ENCODE measurements around the gene FILIP1L.

The FILIP1L gene

DNA sequence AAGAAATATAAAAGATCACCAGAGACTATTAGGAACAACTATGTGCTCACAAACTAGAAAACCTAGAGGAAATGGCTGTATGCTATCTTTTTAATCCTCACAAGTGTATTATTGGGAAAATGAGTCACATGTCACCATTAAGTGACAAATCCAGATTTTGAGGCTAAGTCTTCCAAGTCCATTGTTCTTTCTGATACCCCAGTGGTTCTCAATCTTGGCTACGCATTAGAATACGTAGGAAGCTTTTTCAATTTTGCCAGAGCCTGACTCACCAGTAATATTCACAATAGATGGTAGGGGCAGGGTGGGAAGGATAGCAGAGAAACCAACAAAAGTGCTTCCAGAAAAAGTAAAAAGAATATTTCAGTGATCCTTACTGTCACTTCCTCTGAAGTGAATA is 117.0 kb downstream of the FILIP1L start:
- no peak for TF ChIP-seq POLR2AphosphoS5 (IDR thresholded peaks at IDR 0.05; ENCODE audit: low read depth, low read length)
- no peak for TF ChIP-seq SIN3A (IDR thresholded peaks at IDR 0.05; ENCODE audit: borderline replicate concordance, insufficient read depth, low read length)
- no peak for TF ChIP-seq TAF1 (IDR thresholded peaks at IDR 0.05; ENCODE audit: borderline replicate concordance, insufficient read depth, low read length)
- TF ChIP-seq, protein P1, sequence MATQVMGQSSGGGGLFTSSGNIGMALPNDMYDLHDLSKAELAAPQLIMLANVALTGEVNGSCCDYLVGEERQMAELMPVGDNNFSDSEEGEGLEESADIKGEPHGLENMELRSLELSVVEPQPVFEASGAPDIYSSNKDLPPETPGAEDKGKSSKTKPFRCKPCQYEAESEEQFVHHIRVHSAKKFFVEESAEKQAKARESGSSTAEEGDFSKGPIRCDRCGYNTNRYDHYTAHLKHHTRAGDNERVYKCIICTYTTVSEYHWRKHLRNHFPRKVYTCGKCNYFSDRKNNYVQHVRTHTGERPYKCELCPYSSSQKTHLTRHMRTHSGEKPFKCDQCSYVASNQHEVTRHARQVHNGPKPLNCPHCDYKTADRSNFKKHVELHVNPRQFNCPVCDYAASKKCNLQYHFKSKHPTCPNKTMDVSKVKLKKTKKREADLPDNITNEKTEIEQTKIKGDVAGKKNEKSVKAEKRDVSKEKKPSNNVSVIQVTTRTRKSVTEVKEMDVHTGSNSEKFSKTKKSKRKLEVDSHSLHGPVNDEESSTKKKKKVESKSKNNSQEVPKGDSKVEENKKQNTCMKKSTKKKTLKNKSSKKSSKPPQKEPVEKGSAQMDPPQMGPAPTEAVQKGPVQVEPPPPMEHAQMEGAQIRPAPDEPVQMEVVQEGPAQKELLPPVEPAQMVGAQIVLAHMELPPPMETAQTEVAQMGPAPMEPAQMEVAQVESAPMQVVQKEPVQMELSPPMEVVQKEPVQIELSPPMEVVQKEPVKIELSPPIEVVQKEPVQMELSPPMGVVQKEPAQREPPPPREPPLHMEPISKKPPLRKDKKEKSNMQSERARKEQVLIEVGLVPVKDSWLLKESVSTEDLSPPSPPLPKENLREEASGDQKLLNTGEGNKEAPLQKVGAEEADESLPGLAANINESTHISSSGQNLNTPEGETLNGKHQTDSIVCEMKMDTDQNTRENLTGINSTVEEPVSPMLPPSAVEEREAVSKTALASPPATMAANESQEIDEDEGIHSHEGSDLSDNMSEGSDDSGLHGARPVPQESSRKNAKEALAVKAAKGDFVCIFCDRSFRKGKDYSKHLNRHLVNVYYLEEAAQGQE (IDR thresholded peaks at IDR 0.05; ENCODE audit: insufficient read depth in 1 of 2, low read depth in 2 of 2, low read length in 2 of 2): no peak
- no peak for TF ChIP-seq FOXP2 (optimal IDR thresholded peaks at IDR 0.05; ENCODE audit: borderline replicate concordance, extremely low read depth, extremely low read length, insufficient read depth)

DNA sequence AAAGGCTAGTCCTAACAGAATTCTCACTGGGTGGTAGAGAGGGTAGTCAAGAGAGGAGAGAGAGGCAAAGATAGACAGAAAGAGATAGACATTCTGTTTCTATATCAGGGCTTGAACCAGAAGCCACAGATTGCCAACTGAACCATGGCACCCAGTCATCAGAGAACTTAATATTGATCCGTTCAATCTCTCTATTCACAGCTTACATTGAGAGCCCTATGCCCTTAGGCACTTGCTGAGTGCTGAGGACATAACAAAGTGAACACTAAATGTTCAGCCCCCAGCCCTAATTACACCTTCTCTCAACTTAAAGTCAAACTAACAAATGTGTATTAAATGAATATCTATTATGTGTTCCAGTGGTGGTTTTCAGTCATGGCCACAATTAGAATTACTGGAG is 124.1 kb downstream of the FILIP1L start:
- TF ChIP-seq, protein P1 (IDR thresholded peaks at IDR 0.05; ENCODE audit: insufficient read depth in 1 of 2, low read depth in 2 of 2, low read length in 2 of 2): no peak
- TF ChIP-seq SIN3A (IDR thresholded peaks at IDR 0.05; ENCODE audit: borderline replicate concordance, insufficient read depth, low read length): no peak
- TF ChIP-seq FOXP2 (optimal IDR thresholded peaks at IDR 0.05; ENCODE audit: borderline replicate concordance, extremely low read depth, extremely low read length, insufficient read depth): no peak
- no peak for TF ChIP-seq POLR2AphosphoS5 (IDR thresholded peaks at IDR 0.05; ENCODE audit: low read depth, low read length)
- TF ChIP-seq TAF1 (IDR thresholded peaks at IDR 0.05; ENCODE audit: borderline replicate concordance, insufficient read depth, low read length): no peak

DNA sequence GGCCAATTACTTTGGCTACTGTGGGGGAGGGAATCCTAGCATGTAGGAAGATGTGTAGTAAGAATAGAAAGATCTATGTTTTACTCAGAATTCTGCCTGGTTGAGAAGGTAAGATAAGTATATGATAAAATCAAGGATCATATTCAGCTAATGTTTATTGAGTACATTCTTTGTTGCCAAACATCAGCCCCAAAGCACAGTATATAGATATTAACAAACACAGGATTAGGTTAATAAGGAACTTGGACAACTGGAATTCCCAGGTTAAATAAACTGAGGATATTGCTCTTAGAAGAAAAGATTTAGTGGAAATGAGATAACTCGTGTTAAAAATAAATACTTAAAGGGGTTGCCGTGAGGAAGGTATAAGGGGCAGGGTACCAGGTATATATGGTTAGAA is 129.6 kb downstream of the FILIP1L start:
- no peak for TF ChIP-seq SIN3A (IDR thresholded peaks at IDR 0.05; ENCODE audit: borderline replicate concordance, insufficient read depth, low read length)
- TF ChIP-seq, protein P1 (IDR thresholded peaks at IDR 0.05; ENCODE audit: insufficient read depth in 1 of 2, low read depth in 2 of 2, low read length in 2 of 2): no peak
- TF ChIP-seq TAF1 (IDR thresholded peaks at IDR 0.05; ENCODE audit: borderline replicate concordance, insufficient read depth, low read length): no peak
- TF ChIP-seq POLR2AphosphoS5 (IDR thresholded peaks at IDR 0.05; ENCODE audit: low read depth, low read length): no peak
- no peak for TF ChIP-seq FOXP2 (optimal IDR thresholded peaks at IDR 0.05; ENCODE audit: borderline replicate concordance, extremely low read depth, extremely low read length, insufficient read depth)

DNA sequence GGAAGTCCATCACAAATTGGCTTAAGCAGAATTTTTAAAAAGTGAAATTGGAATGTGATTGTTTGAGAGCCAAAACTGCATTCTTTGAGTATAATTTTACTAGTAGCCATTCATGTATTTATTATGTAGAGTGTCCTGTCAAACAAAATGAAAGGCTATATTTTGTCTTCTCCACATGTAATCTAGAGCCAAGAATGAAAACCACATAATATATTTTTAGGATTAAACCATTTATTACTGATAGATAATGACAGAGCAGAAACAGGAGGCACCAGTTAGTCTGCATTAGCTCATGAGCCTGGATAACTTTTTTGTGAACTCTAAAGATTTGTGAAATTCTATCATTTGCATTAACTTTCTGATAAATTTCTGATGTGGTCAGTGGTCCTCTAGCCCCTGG is 130.2 kb downstream of the FILIP1L start:
- TF ChIP-seq TAF1 (IDR thresholded peaks at IDR 0.05; ENCODE audit: borderline replicate concordance, insufficient read depth, low read length) (no peak), FOXP2 (optimal IDR thresholded peaks at IDR 0.05; ENCODE audit: borderline replicate concordance, extremely low read depth, extremely low read length, insufficient read depth) (no peak), POLR2AphosphoS5 (IDR thresholded peaks at IDR 0.05; ENCODE audit: low read depth, low read length) (no peak), SIN3A (IDR thresholded peaks at IDR 0.05; ENCODE audit: borderline replicate concordance, insufficient read depth, low read length) (no peak)
- TF ChIP-seq, protein P1 (IDR thresholded peaks at IDR 0.05; ENCODE audit: insufficient read depth in 1 of 2, low read depth in 2 of 2, low read length in 2 of 2): no peak

DNA sequence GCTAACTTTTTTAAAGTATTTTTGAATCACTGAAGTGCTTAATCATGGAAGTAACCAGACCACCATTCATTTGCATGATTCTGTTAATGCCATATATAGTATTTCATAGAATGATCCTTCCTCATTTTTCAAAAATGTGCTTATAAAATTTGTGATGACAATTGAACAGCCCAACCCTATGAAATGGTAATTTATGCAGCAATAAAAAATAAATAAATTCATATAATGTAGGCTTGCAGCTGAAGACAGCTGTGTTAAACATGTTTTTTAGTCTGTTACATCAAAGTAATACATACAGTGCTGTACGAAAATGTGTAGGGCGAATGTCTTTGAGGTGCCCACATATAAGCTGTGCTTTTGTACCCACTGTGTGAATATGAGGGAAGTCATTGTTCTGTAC is 131.7 kb downstream of the FILIP1L start:
- TF ChIP-seq, protein P1 (IDR thresholded peaks at IDR 0.05; ENCODE audit: insufficient read depth in 1 of 2, low read depth in 2 of 2, low read length in 2 of 2): no peak
- TF ChIP-seq FOXP2 (optimal IDR thresholded peaks at IDR 0.05; ENCODE audit: borderline replicate concordance, extremely low read depth, extremely low read length, insufficient read depth) (no peak), SIN3A (IDR thresholded peaks at IDR 0.05; ENCODE audit: borderline replicate concordance, insufficient read depth, low read length) (no peak), TAF1 (IDR thresholded peaks at IDR 0.05; ENCODE audit: borderline replicate concordance, insufficient read depth, low read length) (no peak), POLR2AphosphoS5 (IDR thresholded peaks at IDR 0.05; ENCODE audit: low read depth, low read length) (no peak)
